Activated CD8-positive, alpha-beta T cell treated with anti-CD3 and anti-CD28 coated beads, Interleukin-2, amount 10 ng/mL, durations not matched to agents 7 days and 5 days (primary cell): Measurements from ENCODE around the gene OXSR1. TPM values are rescaled to one million over a fixed set of nuclear protein-coding genes. Genes with fewer than 3 reads are reported as not detected.

Experiments
- ATAC-seq: fragments of 150-1000 bp; cut with Tn5 transposase; one replicate; pipeline ENCODE4 v1.10.0; 2021; ENCODE audit warnings: moderate library complexity
- CTCF ChIA-PET: fragments of 350-600 bp; sonication (Branson Sonifier 250); formaldehyde crosslinking; loops from one replicate; lab custom pipeline; 2021; ENCODE audit warnings: antibody characterized with exemption; lab: Charles Lee
- POLR2A ChIA-PET: fragments of 350-600 bp; sonication (Branson Sonifier 250); formaldehyde crosslinking; loops from one replicate; lab custom pipeline; 2021; ENCODE audit warnings: antibody characterized with exemption; lab: Charles Lee
- DNase-seq: peaks from one replicate; pipeline ENCODE4 v3.0.0-alpha.2; 2020
- H3K27ac Mint-ChIP-seq: one replicate; pipeline ENCODE4 v1.8.0; 2021; ENCODE audit warnings: mild to moderate bottlenecking, mixed read lengths
- H3K27me3 Mint-ChIP-seq: one replicate; pipeline ENCODE4 v1.8.0; 2021; ENCODE audit warnings: low read depth, mixed read lengths
- H3K36me3 Mint-ChIP-seq: one replicate; pipeline ENCODE4 v1.8.0; 2021; ENCODE audit warnings: low read depth, mixed read lengths
- H3K4me1 Mint-ChIP-seq: one replicate; pipeline ENCODE4 v1.8.0; 2021; ENCODE audit warnings: low read depth, mixed read lengths
- H3K4me3 Mint-ChIP-seq: one replicate; pipeline ENCODE4 v1.8.0; 2021; ENCODE audit warnings: mild to moderate bottlenecking, mixed read lengths
- H3K9me3 Mint-ChIP-seq: one replicate; pipeline ENCODE4 v1.8.0; 2022; ENCODE audit warnings: mixed read lengths; ENCODE audit not compliant: insufficient read depth
- total RNA-seq, 2 experiments: library from RNA; stranded (reverse); gene quantifications; one replicate each; pipeline ENCODE4 v1.2.3, GENCODE V29; 2021

Gene OXSR1
- total RNA-seq, 2 experiments from 2014 or later: 56.9 to 60.3 TPM

DNA sequence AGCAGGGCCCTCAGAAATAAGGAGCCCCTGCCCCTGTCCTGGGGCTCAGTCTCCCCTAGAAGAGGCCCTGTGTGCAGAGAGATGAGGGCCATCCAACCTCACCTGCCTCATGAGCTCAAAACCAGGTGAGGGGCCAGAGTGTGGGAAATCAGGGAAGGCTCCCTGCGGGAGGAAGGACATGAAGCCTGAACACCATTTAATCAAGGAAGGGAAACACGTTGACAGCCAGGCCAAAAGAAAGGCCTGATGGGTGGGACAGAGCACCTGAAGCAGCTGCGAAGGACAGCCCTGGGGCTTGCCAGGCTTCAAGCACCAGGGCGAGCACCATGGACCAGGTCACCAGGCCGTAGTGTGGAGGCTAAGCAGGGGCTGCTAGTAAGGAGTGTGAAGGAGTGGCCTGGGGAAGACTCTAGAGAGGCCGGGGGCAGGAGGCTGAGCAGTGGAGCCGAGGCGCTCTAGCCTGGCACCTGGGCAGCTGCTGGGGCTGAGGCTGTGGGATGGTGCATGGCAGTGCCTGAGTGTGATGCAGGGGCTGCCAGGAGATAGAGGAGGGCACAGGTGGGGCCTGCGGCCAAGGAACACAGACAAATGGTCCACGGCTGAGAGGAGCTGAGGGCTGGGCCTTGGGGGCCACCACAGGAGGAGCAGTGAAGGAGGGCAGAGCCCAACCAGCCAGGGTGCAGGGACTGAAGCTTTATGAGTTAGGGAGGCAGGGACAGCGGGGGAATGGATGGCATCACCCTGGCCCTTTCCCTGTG lies 44.5 kb upstream of the OXSR1 start:
- DNase-seq (no peak), ATAC-seq (no peak)
- ChIA-PET POLR2A (interaction anchor here (0.6 to 1.6 kb wide), 2 partner anchors 10 to 142 kb away, joined by 3 to 5 read pairs; no protein-coding TSS in a partner anchor), CTCF (interaction anchor here (1.1 to 4.9 kb wide), 2 partner anchors 36 to 224 kb away, joined by 3 to 37 read pairs; partner anchors contain the start of gene XYLB)
- Mint-ChIP-seq H3K4me3 (no peak overlapping the region), H3K27me3 (no peaks in the 10 kb centered on the region), H3K9me3 (no peaks in the 10 kb centered on the region), H3K27ac (peak overlapping the region; percentile 46), H3K36me3 (peaks cover 46% of the 10 kb centered on the region), H3K4me1 (peaks cover 4% of the 10 kb centered on the region)

- peaks cover 50% of the 10 kb centered on the region for H3K36me3 Mint-ChIP-seq
Measured at GRCh38 chr3:38121451-38121831, 43.9 kb upstream of the OXSR1 start.

DNA sequence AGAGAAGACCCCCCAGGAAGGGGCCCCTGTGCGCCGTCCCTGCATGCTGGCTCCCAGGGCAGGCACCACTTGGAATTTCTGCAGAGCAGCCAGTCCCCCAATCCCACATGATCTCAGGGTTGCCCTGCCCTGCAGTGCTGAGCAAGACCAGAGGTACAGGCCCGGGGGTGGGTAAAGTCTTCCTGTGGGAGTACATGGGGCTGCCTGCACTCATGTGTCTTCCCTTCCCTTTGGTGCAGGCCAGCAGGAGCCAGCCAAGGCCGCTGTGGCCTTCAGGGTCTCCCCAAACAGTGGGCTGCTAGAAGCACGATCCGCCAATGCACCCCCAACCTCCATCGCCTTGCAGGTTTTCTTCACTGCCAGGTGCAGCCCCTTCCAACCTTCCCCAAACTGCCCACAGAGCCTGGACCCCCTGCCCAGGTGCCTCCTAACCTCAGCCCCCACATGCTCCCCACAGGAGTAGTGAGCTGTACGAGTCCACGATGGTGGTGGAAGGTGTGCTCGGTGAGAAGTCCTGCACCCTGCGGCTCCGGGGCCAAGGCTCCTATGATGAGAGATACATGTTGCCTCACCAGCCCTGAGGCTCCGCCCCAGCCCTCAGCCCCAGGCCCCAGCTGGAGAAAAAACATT lies 43.4 kb upstream of the OXSR1 start:
- Mint-ChIP-seq H3K27ac (no peak overlapping the region), H3K36me3 (peaks cover 54% of the 10 kb centered on the region), H3K4me3 (no peak overlapping the region), H3K27me3 (no peaks in the 10 kb centered on the region), H3K9me3 (no peaks in the 10 kb centered on the region), H3K4me1 (peaks cover 2% of the 10 kb centered on the region)
- DNase-seq: no peak
- POLR2A ChIA-PET: no interaction called here
- ATAC-seq: no peak
- CTCF ChIA-PET: no interaction called here

More at GRCh38 chr3:38121451-38121831, 43.9 kb upstream of the OXSR1 start:
- ATAC-seq (no peak), DNase-seq (no peak)
- Mint-ChIP-seq H3K4me1 (peaks cover 2% of the 10 kb centered on the region), H3K27ac (no peak overlapping the region), H3K4me3 (no peak overlapping the region), H3K9me3 (no peaks in the 10 kb centered on the region), H3K27me3 (no peaks in the 10 kb centered on the region)
- POLR2A ChIA-PET: interaction anchor here (0.6 to 1.6 kb wide), 2 partner anchors 9 to 142 kb away, joined by 3 to 5 read pairs; no protein-coding TSS in a partner anchor
- CTCF ChIA-PET: no interaction called here

- Mint-ChIP-seq H3K36me3 (peaks cover 62% of the 10 kb centered on the region), H3K27me3 (no peaks in the 10 kb centered on the region), H3K4me3 (no peak overlapping the region), H3K4me1 (peaks cover 3% of the 10 kb centered on the region), H3K9me3 (no peaks in the 10 kb centered on the region), H3K27ac (no peak overlapping the region)
- DNase-seq: no peak
- ChIA-PET POLR2A (interaction anchor here (0.5 kb wide), 1 partner anchor 379 kb away, joined by 5 read pairs; no protein-coding TSS in a partner anchor), CTCF (no interaction called here)
- ATAC-seq: no peak
Measured at GRCh38 chr3:38122712-38123290, 42.5 kb upstream of the OXSR1 start.

DNA sequence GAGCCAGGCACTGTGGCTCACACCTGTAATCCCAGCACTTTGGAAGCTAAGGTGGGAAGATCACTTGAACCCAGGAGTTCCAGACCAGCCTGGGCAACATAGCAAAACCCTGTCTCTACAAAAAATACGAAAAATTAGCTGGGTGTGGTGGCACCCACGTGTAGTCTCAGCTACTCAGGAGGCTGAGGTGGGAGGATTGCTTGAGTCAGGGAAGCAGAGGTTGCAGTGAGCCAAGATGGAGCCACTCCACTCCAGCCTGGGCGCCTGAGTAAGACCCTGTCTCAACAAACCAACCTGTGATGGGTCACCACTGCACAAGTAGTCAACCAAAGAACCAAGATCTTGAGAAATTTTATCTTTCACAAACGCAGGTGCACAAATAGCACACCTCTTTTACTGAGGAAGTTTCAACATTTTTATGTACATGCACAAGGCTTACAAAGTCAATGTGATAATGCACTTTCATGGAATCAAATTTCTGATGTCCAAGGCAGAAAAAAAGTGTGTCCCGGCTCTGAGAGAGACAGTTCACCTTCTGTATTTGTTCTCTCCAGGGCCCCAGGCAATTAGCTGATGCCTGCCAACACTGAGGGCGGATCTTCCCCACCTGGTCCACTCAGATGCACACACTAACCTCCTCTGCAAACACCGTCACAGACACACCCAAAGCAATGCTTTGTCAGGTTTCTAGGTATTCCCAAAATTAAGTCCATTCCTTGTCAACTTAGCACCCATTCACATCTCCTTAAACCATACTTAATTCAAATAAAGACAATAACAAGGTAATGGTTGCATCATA lies 40.8 kb upstream of the OXSR1 start:
- Mint-ChIP-seq H3K36me3 (peaks cover 66% of the 10 kb centered on the region), H3K9me3 (no peaks in the 10 kb centered on the region), H3K27ac (peak overlapping the region; percentile 14), H3K4me3 (no peak overlapping the region), H3K27me3 (no peaks in the 10 kb centered on the region), H3K4me1 (peaks cover 3% of the 10 kb centered on the region)
- ATAC-seq: no peak
- CTCF ChIA-PET: no interaction called here
- no peak for DNase-seq
- POLR2A ChIA-PET: interaction anchor here (1.1 kb wide), 1 partner anchor 202 kb away, joined by 3 read pairs; no protein-coding TSS in a partner anchor

DNA sequence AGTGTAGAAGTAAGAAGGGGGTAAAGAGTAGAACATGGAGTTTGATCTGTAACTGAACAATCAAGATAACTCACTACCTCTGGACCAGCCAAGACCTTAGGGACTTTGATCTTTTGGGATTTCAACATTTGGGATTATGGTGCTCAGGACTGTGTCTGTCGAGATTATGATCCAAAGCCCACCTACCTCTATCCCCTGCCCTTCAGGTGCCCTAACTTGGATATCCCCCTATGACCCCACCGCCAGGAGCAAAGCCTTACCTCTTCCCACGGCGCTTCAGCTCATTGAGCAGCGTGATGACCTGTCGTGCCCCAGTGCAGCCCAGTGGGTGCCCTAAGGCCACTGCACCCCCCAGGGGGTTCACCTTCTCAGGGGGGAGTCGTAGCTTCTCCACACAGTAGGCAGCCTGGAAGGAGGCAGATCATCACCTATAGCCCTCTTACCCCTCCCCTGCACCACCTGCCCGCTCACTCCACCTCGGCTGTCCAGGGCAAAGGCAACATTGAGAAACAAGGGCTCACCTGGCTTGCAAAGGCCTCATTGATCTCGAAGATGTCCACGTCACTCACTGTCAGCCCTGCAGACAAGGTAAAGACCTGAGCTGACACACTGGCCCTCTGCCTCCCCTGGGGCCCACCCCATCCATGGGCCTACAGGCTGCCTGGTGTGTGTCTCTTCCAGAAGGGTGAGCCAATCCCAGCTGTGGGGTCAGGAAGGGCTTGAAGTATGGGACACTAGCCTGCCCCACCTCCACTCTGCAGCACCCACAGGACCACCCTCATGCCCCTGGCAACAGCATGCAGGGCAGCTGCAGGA lies 39.8 kb upstream of the OXSR1 start:
- no peak for DNase-seq
- H3K9me3 Mint-ChIP-seq: no peaks in the 10 kb centered on the region
- H3K27ac Mint-ChIP-seq: no peak overlapping the region
- ATAC-seq: no peak
- ChIA-PET CTCF (no interaction called here), POLR2A (no interaction called here)
- H3K4me1 Mint-ChIP-seq: peaks cover 9% of the 10 kb centered on the region
- peaks cover 68% of the 10 kb centered on the region for H3K36me3 Mint-ChIP-seq
- H3K4me3 Mint-ChIP-seq: no peak overlapping the region
- H3K27me3 Mint-ChIP-seq: no peaks in the 10 kb centered on the region

GRCh38 chr3:38126121-38126892 lies 39.0 kb upstream of the OXSR1 start:
- no peaks in the 10 kb centered on the region for H3K9me3 Mint-ChIP-seq
- H3K4me3 Mint-ChIP-seq: no peak overlapping the region
- H3K27me3 Mint-ChIP-seq: no peaks in the 10 kb centered on the region
- ATAC-seq: no peak
- no peak overlapping the region for H3K27ac Mint-ChIP-seq
- H3K36me3 Mint-ChIP-seq: peaks cover 69% of the 10 kb centered on the region
- POLR2A ChIA-PET: no interaction called here
- CTCF ChIA-PET: no interaction called here
- H3K4me1 Mint-ChIP-seq: peaks cover 10% of the 10 kb centered on the region
- DNase-seq: no peak

- Mint-ChIP-seq H3K4me1 (peaks cover 12% of the 10 kb centered on the region), H3K27me3 (no peaks in the 10 kb centered on the region), H3K4me3 (no peak overlapping the region), H3K36me3 (peaks cover 72% of the 10 kb centered on the region), H3K9me3 (no peaks in the 10 kb centered on the region), H3K27ac (no peak overlapping the region)
- DNase-seq (no peak), ATAC-seq (no peak)
- ChIA-PET CTCF (no interaction called here), POLR2A (interaction anchor here (2.5 to 2.7 kb wide), 2 partner anchors 9 to 37 kb away, joined by 9 to 13 read pairs; partner anchors contain the start of genes ACAA1 and OXSR1)
Measured at GRCh38 chr3:38127611-38128302, 37.6 kb upstream of the OXSR1 start.

GRCh38 chr3:38128303-38128655 lies 37.1 kb upstream of the OXSR1 start:
- ChIA-PET POLR2A (interaction anchor here (2.5 to 2.7 kb wide), 2 partner anchors 9 to 37 kb away, joined by 9 to 13 read pairs; partner anchors contain the start of genes ACAA1 and OXSR1), CTCF (interaction anchor here (0.9 kb wide), 1 partner anchor 352 kb away, joined by 3 read pairs; no protein-coding TSS in a partner anchor)
- ATAC-seq: no peak
- Mint-ChIP-seq H3K4me1 (peaks cover 17% of the 10 kb centered on the region), H3K36me3 (peaks cover 72% of the 10 kb centered on the region), H3K9me3 (no peaks in the 10 kb centered on the region), H3K27ac (no peak overlapping the region), H3K27me3 (no peaks in the 10 kb centered on the region), H3K4me3 (no peak overlapping the region)
- no peak for DNase-seq

GRCh38 chr3:38129058-38129457 lies 36.3 kb upstream of the OXSR1 start:
- no peak overlapping the region for H3K27ac Mint-ChIP-seq
- ATAC-seq (no peak), DNase-seq (no peak)
- H3K4me1 Mint-ChIP-seq: peaks cover 24% of the 10 kb centered on the region
- POLR2A ChIA-PET: interaction anchor here (2.5 to 2.7 kb wide), 2 partner anchors 8 to 36 kb away, joined by 9 to 13 read pairs; partner anchors contain the start of genes ACAA1 and OXSR1
- H3K27me3 Mint-ChIP-seq: no peaks in the 10 kb centered on the region
- CTCF ChIA-PET: interaction anchor here (0.9 kb wide), 1 partner anchor 351 kb away, joined by 3 read pairs; no protein-coding TSS in a partner anchor
- no peak overlapping the region for H3K4me3 Mint-ChIP-seq
- H3K9me3 Mint-ChIP-seq: no peaks in the 10 kb centered on the region
- peaks cover 73% of the 10 kb centered on the region for H3K36me3 Mint-ChIP-seq
